K562 (cell line): ENCODE data around the gene LIFR. TPM values are rescaled to one million over a fixed set of nuclear protein-coding genes. Genes with fewer than 3 reads are reported as not detected.

Experiments
- ATAC-seq: fragments of 200-7000 bp; cut with Tn5 transposase; 3 replicates; pipeline ENCODE4 v1.9.1; 2020; ENCODE audit warnings: moderate library complexity
- BruUV-seq: library from RNA; stranded (reverse); fragments of 400-500 nt; replicated peaks from 2 replicates; lab custom pipeline; 2021; lab: Mats Ljungman, UMichigan
- CTCF ChIA-PET: fragments of 300-600 bp; formaldehyde crosslinking; extraction: SDS; loops from one replicate; lab custom pipeline; 2021; ENCODE audit warnings: low intra/inter-chr PET ratio; lab: Yijun Ruan, JAX
- POLR2A ChIA-PET: fragments of 300-600, 350-650 bp; sonication (Branson Sonifier 250); formaldehyde crosslinking; extraction: SDS; loops from one replicate; lab custom pipeline; 2021; ENCODE audit warnings: antibody characterized with exemption, inconsistent platforms; lab: Yijun Ruan, JAX
- DNase-seq, 4 experiments: peaks; one replicate each; pipeline versions ENCODE4 v3.0.0 to v3.0.0-alpha.2; 2011 to 2018; ENCODE audit warnings: low spot score in 3 of 4, mixed read lengths in 3 of 4; ENCODE audit errors: extremely low read depth in 1 of 4
- FAIRE-seq: peaks from 2 replicates; lab custom pipeline; 2011; peaks lifted over from hg19 to GRCh38; lab: Jason Lieb, UNC
- H2AFZ ChIP-seq: 2 replicates; pipeline ENCODE4 v1.6.0; 2011; ENCODE audit warnings: low read depth, low read length, control low read depth, inconsistent platforms
- H3K27ac ChIP-seq: fragments of 200-600 bp; 3 replicates; pipeline ENCODE4 v1.8.0; 2011; ENCODE audit warnings: low read depth, mild to moderate bottlenecking, control low read depth, inconsistent platforms, low read length, moderate library complexity, mixed read lengths; ENCODE audit errors: extremely low read depth
- H3K27me3 ChIP-seq, 2 experiments: fragments of 300-600 bp in 1 of 2; 2 replicates in 1 of 2; 3 replicates in 1 of 2; pipeline versions ENCODE4 v1.6.0 to v1.8.0; 2011; ENCODE audit warnings: inconsistent platforms in 2 of 2, low read length in 2 of 2, mild to moderate bottlenecking in 1 of 2, mixed read lengths in 1 of 2, moderate library complexity in 1 of 2; ENCODE audit not compliant: control insufficient read depth in 2 of 2, insufficient read depth in 2 of 2
- H3K36me3 ChIP-seq: fragments of 300-600 bp; 3 replicates; pipeline ENCODE4 v1.8.0; 2011; ENCODE audit warnings: mild to moderate bottlenecking, low read length, inconsistent platforms; ENCODE audit not compliant: control insufficient read depth, insufficient read depth
- H3K4me1 ChIP-seq, 2 experiments: fragments of 200-600 bp in 1 of 2; replicated peaks in 1 of 2; 2 replicates in 1 of 2; 3 replicates in 1 of 2; pipeline versions ENCODE4 v1.5.1 to v1.8.0; 2011; ENCODE audit warnings: inconsistent platforms in 2 of 2, low read length in 2 of 2, mild to moderate bottlenecking in 1 of 2, mixed read lengths in 1 of 2, moderate library complexity in 1 of 2; ENCODE audit not compliant: control insufficient read depth in 2 of 2, insufficient read depth in 2 of 2
- H3K4me2 ChIP-seq: 2 replicates; pipeline ENCODE4 v1.6.1; 2011; ENCODE audit warnings: low read length, control low read depth, inconsistent platforms, mixed read lengths; ENCODE audit not compliant: insufficient read depth
- H3K4me3 ChIP-seq: fragments of 200-600 bp; sonication (generic), shearing (Covaris generic); 2 replicates; pipeline ENCODE4 v1.5.1; 2016; ENCODE audit warnings: control low read depth, inconsistent platforms
- H3K79me2 ChIP-seq: fragments of 200-600 bp; 3 replicates; pipeline ENCODE4 v1.8.0; 2011; ENCODE audit warnings: low read length, inconsistent platforms; ENCODE audit not compliant: control insufficient read depth, insufficient read depth
- H3K9ac ChIP-seq, 2 experiments: 2 replicates each; pipeline versions ENCODE4 v1.6.0 to v1.6.1; 2011; ENCODE audit warnings: low read depth in 2 of 2, low read length in 2 of 2, control low read depth in 1 of 2, inconsistent platforms in 1 of 2, mild to moderate bottlenecking in 1 of 2, mixed read lengths in 1 of 2; ENCODE audit not compliant: insufficient read depth in 1 of 2
- H3K9me1 ChIP-seq: one replicate; pipeline ENCODE4 v1.6.0; 2011; ENCODE audit warnings: inconsistent platforms, mild to moderate bottlenecking, low read length, moderate library complexity; ENCODE audit not compliant: control insufficient read depth, insufficient read depth
- H3K9me3 ChIP-seq: replicated peaks from 2 replicates; pipeline ENCODE4 v1.5.1; 2011; ENCODE audit warnings: low read depth, low read length, inconsistent platforms; ENCODE audit not compliant: control insufficient read depth, insufficient read depth
- H4K20me1 ChIP-seq: replicated peaks from 2 replicates; pipeline ENCODE4 v1.6.1; 2011; ENCODE audit warnings: low read length, inconsistent platforms, mixed read lengths; ENCODE audit not compliant: control insufficient read depth, insufficient read depth
- ATF7 ChIP-seq: fragments of 450-650 bp; IDR thresholded peaks from 2 replicates; pipeline ENCODE4 v1.7.1; 2014; ENCODE audit warnings: mild to moderate bottlenecking, moderate library complexity
- GABPB2 ChIP-seq: fragments of 250-450 bp; sonication (Bioruptor Pico); conservative IDR thresholded peaks from 2 replicates; pipeline ENCODE4 v1.5.1; 2021; ENCODE audit warnings: mild to moderate bottlenecking
- HNRNPUL1 ChIP-seq: fragments of 200-400 bp; formaldehyde crosslinking; IDR thresholded peaks from 2 replicates; pipeline ENCODE4 v1.6.1; 2017; ENCODE audit warnings: low read length
- MGA ChIP-seq: fragments of 450-650 bp; IDR thresholded peaks from 2 replicates; pipeline ENCODE4 v1.6.1; 2016; ENCODE audit warnings: mild to moderate bottlenecking, moderate library complexity
- MNT ChIP-seq, 2 experiments: fragments of 450-650 bp; conservative IDR thresholded peaks; 2 replicates each; pipeline ENCODE4 v1.6.1; 2017; ENCODE audit warnings: mild to moderate bottlenecking in 2 of 2, moderate library complexity in 2 of 2
- PCBP1 ChIP-seq: fragments of 200-400 bp; formaldehyde crosslinking; IDR thresholded peaks from 2 replicates; pipeline ENCODE4 v1.6.1; 2018; ENCODE audit warnings: mild to moderate bottlenecking, low read depth, low read length; ENCODE audit not compliant: poor library complexity, severe bottlenecking
- PHF8 ChIP-seq: fragments of 200-600 bp; sonication (generic); IDR thresholded peaks from 2 replicates; pipeline ENCODE4 v1.6.1; 2012; ENCODE audit warnings: mixed run types, mild to moderate bottlenecking, inconsistent platforms, low read length, moderate library complexity, borderline replicate concordance
- ZNF778 ChIP-seq: fragments of 450-650 bp; formaldehyde crosslinking; IDR thresholded peaks from 2 replicates; pipeline ENCODE4 v1.4.0; 2020; ENCODE audit warnings: mild to moderate bottlenecking, moderate library complexity
- WGBS: fragments of 100-300 bp; shearing (Covaris generic); methylation state at CpG from one replicate; pipeline ENCODE4 v1.1.6; 2016; ENCODE audit warnings: low coverage, mixed read lengths; ENCODE audit not compliant: insufficient coverage; ENCODE audit errors: missing lambda C conversion rate; 5-methylcytosine and 5-hydroxymethylcytosine counted together
- in situ Hi-C: fragments of 300-500 bp; cut with MboI; formaldehyde crosslinking; loops from 4 replicates; pipeline ENCODE4 v1.15.0; 2018; ENCODE audit warnings: inconsistent platforms, mixed read lengths
- intact Hi-C: fragments of 100-400 bp; cut with micrococcal nuclease; formaldehyde crosslinking; loops from 2 replicates; pipeline ENCODE4 v1.14.2; 2022
- polyA plus RNA-seq, 8 experiments: library from polyadenylated mRNA; depleted of rRNA in 4 of 8; stranded (reverse) in 5 of 8; unstranded in 3 of 8; fragments of >200 nt; fragmentation: Nextera tagmentation in 2 of 8; fragmentation: Illumina TruSeq in 1 of 8; extraction: Ambion mirVana in 2 of 8; extraction: Trizol in 1 of 8; gene quantifications; 2 replicates each; pipeline versions ENCODE4 v1.2.1 to v1.2.3, GENCODE V29; 2011 to 2014; ENCODE audit warnings: inconsistent platforms in 1 of 8, missing spikeins in 1 of 8
- total RNA-seq, 7 experiments: library from RNA; depleted of rRNA in 6 of 7; stranded (reverse); fragments of >200 nt in 6 of 7; fragmentation: Illumina TruSeq in 2 of 7; extraction: Trizol in 2 of 7; gene quantifications; 2 replicates each; pipeline versions ENCODE4 v1.2.1 to v1.2.3, GENCODE V29; 2011 to 2021; ENCODE audit warnings: low replicate concordance in 1 of 7

The LIFR gene
- total and polyA plus RNA-seq, 9 of the 15 experiments (the other 6 are each of a cell fraction or from before 2014, with no cell fraction given) = 0.43 to 5.7 (median 3.3) TPM

- no peak overlapping the region for H3K9ac ChIP-seq
- 8% methylated on average over 10 of the region's 10 CpGs for WGBS
- TF ChIP-seq MNT (conservative IDR thresholded peaks at IDR 0.05) (no peak), GABPB2 (CRISPR knock-in tag) (no peak), MGA (no peak), PHF8 (no peak), ATF7 (no peak), HNRNPUL1 (no peak), ZNF778 (CRISPR knock-in tag) (no peak), PCBP1 (no peak)
These were observed 92.6 kb downstream of the LIFR start for GRCh38 chr5:38463634-38464521.

More at GRCh38 chr5:38463634-38464521, 92.6 kb downstream of the LIFR start:
- intact Hi-C loops = no loop called here
- BruUV-seq = no TSS peak
- Histone ChIP-seq H3K79me2 (no peaks in the 10 kb centered on the region), H2AFZ (no peak overlapping the region), H3K9me1 (no peaks in the 10 kb centered on the region), H3K4me2 (no peak overlapping the region), H3K36me3 (no peaks in the 10 kb centered on the region), H4K20me1 (no peaks in the 10 kb centered on the region), H3K27me3 (peaks cover 5 to 39% of the 10 kb centered on the region in 2 experiments), H3K27ac (no peak overlapping the region), H3K4me3 (no peak overlapping the region), H3K9me3 (no peaks in the 10 kb centered on the region), H3K4me1 (peaks cover 0 to 8% of the 10 kb centered on the region in 2 experiments; a peak in 2 of 5 replicates)
- ChIA-PET POLR2A (interaction anchor here (0.9 to 1.1 kb wide), 2 partner anchors 10 to 12 kb away, joined by 4 read pairs; no protein-coding TSS in a partner anchor), CTCF (no interaction called here)
- in situ Hi-C loops = no loop called here
- no peak for DNase-seq
- FAIRE-seq = no peak
- ATAC-seq = no peak
